PFSK-1 (cell line): ENCODE results near the gene MYMK.

Experiments
- POLR2AphosphoS5 ChIP-seq: IDR thresholded peaks from 2 replicates; pipeline ENCODE4 v1.6.1; 2012; ENCODE audit warnings: low read depth, mild to moderate bottlenecking, control low read depth, low read length, moderate library complexity
- REST ChIP-seq, 2 experiments: IDR thresholded peaks; 2 replicates each; pipeline versions ENCODE4 v1.6.1 to v1.8.0; 2011 to 2012; ENCODE audit warnings: low read depth in 2 of 2, low read length in 2 of 2, control low read depth in 1 of 2, inconsistent platforms in 1 of 2, mild to moderate bottlenecking in 1 of 2, moderate library complexity in 1 of 2; ENCODE audit not compliant: insufficient read depth in 1 of 2
- SIN3A ChIP-seq: IDR thresholded peaks from 2 replicates; pipeline ENCODE4 v1.6.1; 2012; ENCODE audit warnings: mild to moderate bottlenecking, low read length, moderate library complexity, borderline replicate concordance; ENCODE audit not compliant: insufficient read depth
- TAF1 ChIP-seq: IDR thresholded peaks from 2 replicates; pipeline ENCODE4 v1.6.1; 2012; ENCODE audit warnings: low read length, control low read depth, borderline replicate concordance; ENCODE audit not compliant: insufficient read depth

DNA sequence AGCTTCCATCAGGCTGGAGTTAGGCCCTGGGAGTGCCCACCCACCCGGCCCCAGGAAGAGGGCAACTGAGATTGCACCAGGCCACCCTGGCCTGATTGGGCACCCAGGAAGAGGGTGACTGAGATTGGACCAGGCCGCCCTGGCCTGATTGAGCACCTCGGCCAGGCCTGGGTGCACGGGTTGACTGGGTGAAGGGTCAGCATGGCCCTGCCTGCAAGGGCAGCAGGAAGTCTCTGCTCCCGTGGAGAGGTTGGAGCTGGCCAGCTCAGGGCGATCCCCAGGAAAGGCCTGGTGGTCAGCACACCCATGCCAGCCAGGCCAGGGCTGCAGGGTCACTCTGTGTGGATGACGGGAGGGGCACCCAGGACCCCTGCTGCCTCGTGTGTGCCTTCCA, 21.5 kb upstream of the MYMK start:
- TF ChIP-seq SIN3A = no peak
- no peak for TF ChIP-seq POLR2AphosphoS5
- no peak for TF ChIP-seq REST (IDR thresholded peaks at IDR 0.05; ENCODE audit: insufficient read depth in 1 of 2, low read depth in 2 of 2, low read length in 2 of 2)
- no peak for TF ChIP-seq TAF1
